Activated CD4-positive, alpha-beta memory T cell treated with anti-CD3 and anti-CD28 coated beads, Interleukin-2, amount 10 ng/mL, durations not matched to agents 7 days and 5 days (primary cell): ENCODE data around the gene LRRC9. TPM values are rescaled to one million over a fixed set of nuclear protein-coding genes. Genes with fewer than 3 reads are reported as not detected.
"Not testable (repeated sequence)": the region's sequence is repeated elsewhere in the genome, so short reads cannot be mapped to it uniquely, and the experiment has no call there.

ENCODE experiments used
- CTCF ChIA-PET: fragments of 350-600 bp; sonication (Branson Sonifier 250); formaldehyde crosslinking; loops from one replicate; lab custom pipeline; 2021; ENCODE audit warnings: antibody characterized with exemption, inconsistent platforms; lab: Charles Lee
- POLR2A ChIA-PET: fragments of 350-600 bp; sonication (Branson Sonifier 250); formaldehyde crosslinking; loops from one replicate; lab custom pipeline; 2021; ENCODE audit warnings: antibody characterized with exemption; lab: Charles Lee
- DNase-seq: peaks from one replicate; pipeline ENCODE4 v3.0.0-alpha.2; 2020
- H3K27ac Mint-ChIP-seq: one replicate; pipeline ENCODE4 v1.8.0; 2021; ENCODE audit warnings: mild to moderate bottlenecking, mixed read lengths
- H3K27me3 Mint-ChIP-seq: one replicate; pipeline ENCODE4 v1.8.0; 2021; ENCODE audit warnings: mixed read lengths
- H3K36me3 Mint-ChIP-seq: one replicate; pipeline ENCODE4 v1.8.0; 2021; ENCODE audit warnings: low read depth, mixed read lengths
- H3K4me1 Mint-ChIP-seq: one replicate; pipeline ENCODE4 v1.8.0; 2021; ENCODE audit warnings: mixed read lengths
- H3K4me3 Mint-ChIP-seq: one replicate; pipeline ENCODE4 v1.8.0; 2021; ENCODE audit warnings: mild to moderate bottlenecking, mixed read lengths
- H3K9me3 Mint-ChIP-seq: one replicate; pipeline ENCODE4 v1.8.0; 2021; ENCODE audit warnings: mixed read lengths
- total RNA-seq, 2 experiments: library from RNA; stranded (reverse); gene quantifications; one replicate each; pipeline ENCODE4 v1.2.3, GENCODE V29; 2021

Gene LRRC9
- total RNA-seq, 2 experiments from 2014 or later, result not detected

DNA sequence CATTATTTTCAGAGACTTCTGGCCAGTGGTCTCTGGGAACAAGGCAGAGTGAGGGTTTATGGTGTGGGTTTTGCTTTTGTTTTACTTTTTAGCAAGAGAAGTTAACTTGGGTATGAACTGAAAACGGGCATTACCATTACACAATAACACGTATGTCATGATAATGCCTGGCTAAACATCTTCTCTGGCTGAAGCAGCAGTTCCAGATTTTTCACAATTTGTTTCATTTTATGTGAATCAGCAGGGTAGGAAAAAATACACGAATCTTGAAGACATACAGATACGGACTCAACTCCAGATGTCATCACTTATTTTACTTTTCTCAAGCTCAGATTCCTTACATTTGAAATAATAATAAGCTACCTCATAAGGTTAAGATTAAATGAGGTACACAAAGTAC is 169.3 kb downstream of the LRRC9 start:
- POLR2A ChIA-PET, result interaction anchor here (1.0 to 7.2 kb wide), 3 partner anchors 10 to 159 kb away, joined by 3 to 62 read pairs (median 51); partner anchors contain the start of genes DHRS7 and PPM1A

DNA sequence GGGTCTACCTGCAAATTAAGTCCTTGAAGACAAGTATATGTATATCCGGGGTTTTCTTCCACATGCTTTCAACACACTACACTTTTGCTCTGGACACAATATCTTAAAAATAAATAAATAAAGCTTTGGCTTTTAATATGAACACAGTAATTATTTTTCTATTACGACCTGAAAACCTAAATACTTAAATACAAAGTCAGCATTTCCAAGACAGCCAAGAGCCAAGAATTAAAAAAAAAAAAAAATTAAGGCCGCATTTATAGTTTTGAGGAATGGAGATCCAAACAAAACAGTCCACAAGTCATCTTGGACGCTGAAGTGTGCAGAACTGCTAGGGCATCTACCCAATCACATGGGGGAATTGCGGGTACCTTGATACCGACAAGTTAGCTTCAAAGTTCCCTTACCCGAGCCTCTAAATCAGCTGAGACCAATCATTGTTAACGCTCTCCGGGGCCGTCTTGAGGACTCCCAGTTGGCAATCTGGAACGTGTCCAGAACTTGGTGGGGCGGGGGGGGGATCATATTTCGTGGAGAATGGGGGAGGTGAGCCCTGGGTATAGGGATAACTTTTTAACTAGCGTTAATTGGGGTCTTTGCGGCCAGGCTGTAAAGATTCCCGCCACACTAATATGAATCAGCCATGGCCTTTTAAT is 171.0 kb downstream of the LRRC9 start:
- Mint-ChIP-seq H3K9me3 (no peaks in the 10 kb centered on the region), H3K4me1 (peaks cover 41% of the 10 kb centered on the region), H3K27ac (peak overlapping the region; percentile 96), H3K36me3 (peaks cover 21% of the 10 kb centered on the region), H3K27me3 (no peaks in the 10 kb centered on the region), H3K4me3 (peak overlapping the region; percentile 94)
- ChIA-PET POLR2A (interaction anchor here (0.6 to 7.2 kb wide), 7 partner anchors 63 to 299 kb away, joined by 3 to 62 read pairs (median 9); partner anchors contain the start of genes DHRS7 and PPM1A), CTCF (interaction anchor here (0.6 to 1.8 kb wide), 5 partner anchors 26 to 157 kb away, joined by 3 to 4 read pairs (median 4); no protein-coding TSS in a partner anchor)
- no peak for DNase-seq

More for the DNA sequence above, 169.3 kb downstream of the LRRC9 start:
- no peak overlapping the region for H3K4me3 Mint-ChIP-seq
- no peak for DNase-seq
- H3K27ac Mint-ChIP-seq, result no peak overlapping the region
- H3K27me3 Mint-ChIP-seq, result peaks cover 4% of the 10 kb centered on the region
- no peaks in the 10 kb centered on the region for H3K9me3 Mint-ChIP-seq
- H3K4me1 Mint-ChIP-seq, result peaks cover 24% of the 10 kb centered on the region
- CTCF ChIA-PET, result interaction anchor here (0.8 to 1.4 kb wide), 2 partner anchors 76 to 125 kb away, joined by 4 read pairs; partner anchors contain the start of gene DHRS7
- peaks cover 18% of the 10 kb centered on the region for H3K36me3 Mint-ChIP-seq

DNA sequence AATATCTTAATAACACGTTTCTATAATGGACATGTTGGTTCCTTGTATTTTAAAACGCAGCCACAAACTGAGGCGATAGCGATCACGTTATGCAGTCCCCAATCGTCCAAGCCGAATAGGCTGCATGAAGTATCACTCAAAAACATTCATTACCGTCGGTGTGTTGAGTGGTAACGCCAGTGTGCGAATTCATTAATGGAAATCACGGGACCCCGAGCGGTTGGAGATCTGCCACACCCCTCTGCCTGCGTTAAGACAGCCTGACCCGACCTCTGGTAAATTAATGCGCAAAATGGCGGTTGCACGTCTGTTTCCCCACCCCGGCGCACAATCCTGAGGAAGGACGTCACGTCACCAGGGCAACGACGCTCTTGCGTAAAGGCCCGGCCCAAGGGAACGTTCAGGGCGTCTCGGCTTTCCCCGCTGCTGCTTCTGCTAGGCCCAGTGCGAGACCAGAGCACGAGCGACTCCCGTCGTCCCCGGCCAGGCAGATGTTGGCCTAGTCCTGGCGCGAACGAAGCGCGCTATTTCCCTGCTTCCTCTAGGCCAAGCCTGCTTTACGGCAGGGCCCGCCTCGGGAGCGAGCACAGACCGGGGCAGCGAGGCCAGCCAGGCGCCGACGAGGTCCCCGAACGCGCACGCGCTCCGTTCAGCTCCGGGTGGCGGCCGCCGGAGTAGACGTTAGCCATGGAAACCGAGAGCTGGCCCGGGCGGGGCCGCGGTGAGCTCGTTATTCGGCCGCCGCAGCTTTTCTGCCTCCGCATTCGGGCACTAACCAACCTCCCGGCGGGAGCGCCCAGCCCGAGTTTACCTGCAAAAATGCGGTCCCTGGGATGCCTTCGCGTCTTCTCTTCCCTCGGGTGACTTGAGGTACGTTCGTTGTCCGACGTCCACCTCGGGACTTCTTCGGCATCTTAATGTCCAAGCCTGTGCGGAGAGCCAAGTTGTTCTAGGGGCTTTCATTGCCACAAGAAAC is 171.9 kb downstream of the LRRC9 start, which contains the start of gene PCNX4:
Gene PCNX4 (plus strand): TSS at position 374 of the 976 bp plus-strand sequence. CDS start 15,716 bp downstream, outside the sequence.
- POLR2A ChIA-PET, result interaction anchor here (0.6 to 7.2 kb wide), 13 partner anchors 10 to 889 kb away, joined by 3 to 62 read pairs (median 5); partner anchors contain the start of genes DHRS7, PPM1A, SLC38A6 and TRMT5
- peaks cover 41% of the 10 kb centered on the region for H3K4me1 Mint-ChIP-seq
- peaks cover 21% of the 10 kb centered on the region for H3K36me3 Mint-ChIP-seq
- H3K9me3 Mint-ChIP-seq, result no peaks in the 10 kb centered on the region
- CTCF ChIA-PET, result interaction anchor here (1.0 to 2.0 kb wide), 6 partner anchors 60 to 157 kb away, joined by 3 to 7 read pairs (median 4); partner anchors contain the start of genes DHRS7 and PPM1A
- peak within 1 kb of the TSS; percentile 94 for H3K4me3 Mint-ChIP-seq
- no peaks in the 10 kb centered on the region for H3K27me3 Mint-ChIP-seq
- H3K27ac Mint-ChIP-seq, result peak within 1 kb of the TSS; percentile 96
- peak; percentile 95 for DNase-seq

DNA sequence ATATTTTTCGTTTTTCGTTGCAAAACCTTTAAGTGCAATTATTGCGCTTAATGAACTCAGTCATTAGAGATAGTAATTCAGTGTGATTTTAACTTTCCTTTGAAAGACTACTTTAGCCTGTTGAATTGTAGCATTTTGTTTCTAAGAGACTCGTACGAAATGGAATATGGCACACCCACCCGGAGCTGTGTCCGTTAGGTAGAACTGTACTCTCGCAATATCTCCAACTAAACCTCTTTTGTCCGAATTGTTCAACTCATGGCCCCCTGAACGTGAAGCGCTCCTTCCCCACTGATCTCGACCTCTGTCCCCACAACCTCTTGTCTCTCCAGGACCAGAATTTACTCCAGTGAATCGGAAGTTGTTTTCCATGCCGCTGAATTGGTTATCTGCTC is 172.6 kb downstream of the LRRC9 start:
- H3K9me3 Mint-ChIP-seq, result no peaks in the 10 kb centered on the region
- peak overlapping the region; percentile 96 for H3K27ac Mint-ChIP-seq
- peaks cover 41% of the 10 kb centered on the region for H3K4me1 Mint-ChIP-seq
- H3K36me3 Mint-ChIP-seq, result peaks cover 27% of the 10 kb centered on the region
- H3K4me3 Mint-ChIP-seq, result peak overlapping the region; percentile 94
- peak; percentile 27 for DNase-seq
- CTCF ChIA-PET, result interaction anchor here (1.0 to 2.0 kb wide), 5 partner anchors 59 to 157 kb away, joined by 3 to 7 read pairs (median 4); partner anchors contain the start of genes DHRS7 and PPM1A
- POLR2A ChIA-PET, result interaction anchor here (1.0 to 7.2 kb wide), 13 partner anchors 11 to 888 kb away, joined by 3 to 62 read pairs (median 5); partner anchors contain the start of genes DHRS7, PPM1A, SLC38A6 and TRMT5
- no peaks in the 10 kb centered on the region for H3K27me3 Mint-ChIP-seq

DNA sequence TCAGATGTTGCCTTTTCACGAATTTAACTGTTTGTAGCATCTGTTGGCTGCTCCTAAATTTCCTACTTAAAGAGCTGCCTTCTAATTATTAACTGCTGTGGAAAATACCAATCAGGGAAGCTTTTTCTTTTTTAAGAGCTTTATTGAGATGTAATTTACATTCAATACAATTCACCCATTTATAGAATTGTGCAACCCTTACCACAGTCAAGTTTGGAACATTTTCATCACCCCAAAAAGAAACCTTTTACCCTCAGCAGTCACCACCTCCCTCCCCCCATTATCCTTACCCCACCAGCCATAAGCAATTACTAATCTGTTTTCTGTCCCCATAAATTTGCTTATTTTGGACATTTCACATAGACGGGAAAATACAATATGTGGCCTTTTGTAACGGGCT is 173.1 kb downstream of the LRRC9 start:
- ChIA-PET CTCF (interaction anchor here (1.1 to 2.0 kb wide), 4 partner anchors 72 to 156 kb away, joined by 3 to 7 read pairs (median 4); partner anchors contain the start of genes DHRS7 and PPM1A), POLR2A (interaction anchor here (1.0 to 7.2 kb wide), 8 partner anchors 12 to 155 kb away, joined by 3 to 62 read pairs (median 8); partner anchors contain the start of genes DHRS7 and PPM1A)
- H3K27ac Mint-ChIP-seq, result peak overlapping the region; percentile 96
- H3K36me3 Mint-ChIP-seq, result peaks cover 32% of the 10 kb centered on the region
- H3K4me3 Mint-ChIP-seq, result peak overlapping the region; percentile 94
- no peak for DNase-seq
- H3K27me3 Mint-ChIP-seq, result no peaks in the 10 kb centered on the region
- peaks cover 41% of the 10 kb centered on the region for H3K4me1 Mint-ChIP-seq
- H3K9me3 Mint-ChIP-seq, result no peaks in the 10 kb centered on the region

DNA sequence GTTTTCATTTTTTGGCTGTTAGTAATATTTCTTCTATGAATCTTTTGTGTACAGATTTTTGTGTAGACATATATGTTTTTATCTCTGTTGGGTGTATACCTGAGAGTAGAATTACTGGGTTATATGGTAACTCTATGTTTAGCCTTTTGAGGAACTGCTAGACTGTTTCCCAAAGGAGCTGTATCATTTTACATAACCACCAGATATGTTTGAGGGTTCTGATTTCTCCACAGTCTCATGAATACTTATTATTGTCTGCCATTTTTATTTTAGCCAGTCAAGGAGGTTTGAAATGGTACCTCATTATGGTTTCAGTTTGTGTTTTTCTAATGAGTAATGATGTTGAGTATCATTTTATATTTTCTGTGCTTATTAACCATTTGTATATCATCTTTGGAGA is 173.7 kb downstream of the LRRC9 start:
- H3K27me3 Mint-ChIP-seq, result no peaks in the 10 kb centered on the region
- H3K27ac Mint-ChIP-seq, result peak overlapping the region; percentile 96
- H3K4me3 Mint-ChIP-seq, result peak overlapping the region; percentile 94
- H3K4me1 Mint-ChIP-seq, result peaks cover 41% of the 10 kb centered on the region
- no peaks in the 10 kb centered on the region for H3K9me3 Mint-ChIP-seq
- no peak for DNase-seq
- ChIA-PET CTCF (interaction anchor here (1.0 to 2.0 kb wide), 2 partner anchors 72 to 129 kb away, joined by 3 to 7 read pairs; partner anchors contain the start of gene DHRS7), POLR2A (interaction anchor here (1.1 to 7.2 kb wide), 4 partner anchors 58 to 155 kb away, joined by 4 to 62 read pairs (median 29); partner anchors contain the start of genes DHRS7 and PPM1A)
- peaks cover 36% of the 10 kb centered on the region for H3K36me3 Mint-ChIP-seq

DNA sequence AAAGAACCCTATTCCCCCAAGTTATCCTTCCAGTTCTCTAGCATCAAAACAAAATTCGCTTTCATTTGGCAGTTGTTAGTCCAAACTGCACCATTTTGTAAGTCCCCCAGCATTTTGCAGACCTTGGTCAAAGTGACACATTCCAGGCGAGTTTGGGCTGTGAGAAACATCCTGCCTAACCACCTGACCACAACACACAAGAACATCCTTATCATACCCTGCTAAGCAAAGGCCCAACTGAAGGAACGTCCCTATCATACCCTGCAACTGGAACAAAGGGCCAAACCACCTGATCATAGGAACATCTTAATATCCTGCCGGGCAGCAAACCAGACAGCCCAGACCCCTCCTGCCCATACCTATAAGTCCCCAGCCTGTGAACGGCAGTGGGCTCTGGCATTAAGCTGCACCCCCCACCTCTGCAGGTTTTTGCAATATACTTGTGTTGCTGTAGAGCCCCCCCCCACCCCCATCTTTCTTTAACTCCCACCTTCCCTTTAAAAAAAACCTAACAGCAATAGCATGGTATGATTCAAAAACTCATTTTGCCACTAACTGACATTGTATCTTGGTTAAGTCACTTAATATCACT is 174.5 kb downstream of the LRRC9 start:
- H3K27ac Mint-ChIP-seq, result peak overlapping the region; percentile 96
- CTCF ChIA-PET, result interaction anchor here (1.0 kb wide), 1 partner anchor 130 kb away, joined by 3 read pairs; no protein-coding TSS in a partner anchor
- no peaks in the 10 kb centered on the region for H3K27me3 Mint-ChIP-seq
- H3K36me3 Mint-ChIP-seq, result peaks cover 36% of the 10 kb centered on the region
- DNase-seq, result peak; percentile 52
- H3K9me3 Mint-ChIP-seq, result no peaks in the 10 kb centered on the region
- POLR2A ChIA-PET, result interaction anchor here (1.9 to 7.2 kb wide), 2 partner anchors 70 to 154 kb away, joined by 9 to 62 read pairs; partner anchors contain the start of genes DHRS7 and PPM1A
- H3K4me3 Mint-ChIP-seq, result peak overlapping the region; percentile 94
- peaks cover 39% of the 10 kb centered on the region for H3K4me1 Mint-ChIP-seq

DNA sequence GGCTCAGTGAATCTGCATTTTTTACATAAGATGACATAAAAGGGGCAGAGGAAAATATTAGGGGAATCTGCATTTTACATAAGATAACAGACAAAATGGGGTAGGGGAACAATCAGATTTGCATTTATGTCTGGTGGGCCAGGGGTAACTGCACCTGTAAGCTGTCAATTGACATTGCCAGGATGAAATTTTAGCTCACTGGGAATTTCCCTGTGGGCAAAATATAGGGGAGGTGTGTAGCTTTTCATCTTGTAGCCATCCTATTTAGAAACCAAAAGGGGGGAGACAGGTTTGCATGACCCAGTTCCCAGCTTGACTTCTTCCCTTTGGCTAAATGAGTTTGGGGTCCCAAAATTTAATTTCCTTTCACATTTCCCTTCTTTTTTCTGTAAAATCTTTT is 175.3 kb downstream of the LRRC9 start:
- DNase-seq, result no peak
- Mint-ChIP-seq H3K27me3 (no peaks in the 10 kb centered on the region), H3K9me3 (no peaks in the 10 kb centered on the region), H3K4me3 (no peak overlapping the region), H3K36me3 (peaks cover 40% of the 10 kb centered on the region), H3K4me1 (peaks cover 39% of the 10 kb centered on the region), H3K27ac (no peak overlapping the region)
- ChIA-PET POLR2A (interaction anchor here (1.2 to 1.9 kb wide), 3 partner anchors 31 to 153 kb away, joined by 3 to 9 read pairs (median 3); partner anchors contain the start of genes DHRS7 and PPM1A), CTCF (no interaction called here)

DNA sequence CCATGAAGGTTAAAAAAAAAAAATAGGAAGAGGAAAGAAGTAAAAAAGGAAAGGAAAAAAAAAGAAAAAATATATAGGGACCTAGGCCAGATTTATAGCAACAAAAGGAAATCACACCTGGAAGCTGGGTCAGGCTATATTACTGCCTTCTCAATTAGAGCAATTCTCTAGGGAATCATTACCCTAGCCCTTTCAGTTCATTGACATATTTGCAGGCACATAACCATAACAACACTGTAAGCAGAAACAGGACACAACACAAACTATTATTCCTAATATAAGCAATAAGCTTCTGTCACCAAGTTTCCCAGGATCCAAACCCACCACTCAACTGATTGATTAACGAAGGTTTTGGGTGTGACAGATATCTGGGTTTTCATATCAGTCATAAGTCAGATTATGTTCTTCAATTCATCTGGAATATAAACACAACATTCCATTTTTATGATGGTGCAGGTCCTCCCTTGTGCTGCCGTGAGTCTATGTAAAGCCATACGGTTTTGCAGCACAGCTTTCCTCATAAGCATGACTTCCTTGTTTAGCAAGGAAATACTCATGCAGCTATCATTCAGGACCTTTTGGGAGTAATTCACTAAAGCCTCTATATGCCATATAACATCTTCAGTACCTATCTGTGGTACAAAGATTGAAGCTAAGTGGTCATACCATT is 176.0 kb downstream of the LRRC9 start:
- no peaks in the 10 kb centered on the region for H3K27me3 Mint-ChIP-seq
- peaks cover 39% of the 10 kb centered on the region for H3K4me1 Mint-ChIP-seq
- H3K27ac Mint-ChIP-seq, result no peak overlapping the region
- ChIA-PET POLR2A (interaction anchor here (1.2 to 1.9 kb wide), 3 partner anchors 31 to 153 kb away, joined by 3 to 9 read pairs (median 3); partner anchors contain the start of genes DHRS7 and PPM1A), CTCF (no interaction called here)
- DNase-seq, result no peak
- no peak overlapping the region for H3K4me3 Mint-ChIP-seq
- peaks cover 39% of the 10 kb centered on the region for H3K36me3 Mint-ChIP-seq
- H3K9me3 Mint-ChIP-seq, result no peaks in the 10 kb centered on the region

DNA sequence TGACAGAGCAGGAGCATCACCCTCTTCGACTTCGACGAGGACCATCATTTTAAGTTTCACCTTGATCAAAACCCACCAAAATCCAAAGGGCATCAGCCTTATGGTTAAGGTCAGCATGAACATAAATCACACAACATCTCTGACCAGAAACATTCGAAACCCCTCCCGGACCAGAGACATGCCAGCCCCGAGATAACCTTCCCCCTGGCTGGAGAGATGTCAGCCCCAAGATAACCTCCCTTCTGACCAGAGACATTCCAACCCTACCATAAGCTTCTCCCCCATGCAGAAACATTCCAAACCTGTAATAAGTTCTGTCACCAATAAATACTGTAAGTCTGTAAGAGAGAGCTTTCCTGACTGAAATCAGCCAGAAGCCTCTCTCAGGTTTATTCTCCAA is 178.0 kb downstream of the LRRC9 start:
- ChIA-PET POLR2A (no interaction called here), CTCF (no interaction called here)
- Mint-ChIP-seq H3K27ac (no peak overlapping the region), H3K9me3 (no peaks in the 10 kb centered on the region), H3K4me1 (peaks cover 35% of the 10 kb centered on the region), H3K36me3 (peaks cover 36% of the 10 kb centered on the region), H3K4me3 (no peak overlapping the region), H3K27me3 (no peaks in the 10 kb centered on the region)
- no peak for DNase-seq

DNA sequence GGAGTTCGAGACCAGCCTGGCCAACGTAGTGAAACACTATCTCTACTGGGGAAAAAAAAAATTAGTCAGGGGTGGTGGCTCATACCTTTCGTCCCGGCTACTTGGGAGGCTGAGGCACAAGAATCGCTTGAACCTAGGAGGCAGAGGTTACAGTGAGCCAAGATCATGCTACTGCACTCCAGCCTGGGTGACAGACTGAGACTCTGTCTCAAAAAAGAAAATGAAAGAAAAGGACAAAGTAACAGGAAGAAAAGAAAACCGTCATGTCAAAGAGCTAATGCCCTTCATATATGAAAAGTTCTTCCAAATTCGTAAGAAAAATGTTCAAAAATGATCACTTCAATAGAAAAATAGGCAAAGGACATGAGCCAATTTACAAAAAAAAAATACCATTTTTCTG is 179.9 kb downstream of the LRRC9 start:
- H3K27ac Mint-ChIP-seq, H3K4me3 Mint-ChIP-seq, CTCF ChIA-PET, H3K27me3 Mint-ChIP-seq, DNase-seq, H3K9me3 Mint-ChIP-seq: not testable (repeated sequence)
- POLR2A ChIA-PET, result interaction anchor here (0.6 to 1.5 kb wide), 2 partner anchors 11 to 52 kb away, joined by 3 read pairs; no protein-coding TSS in a partner anchor
- Mint-ChIP-seq H3K4me1 (peaks cover 17% of the 10 kb centered on the region), H3K36me3 (peaks cover 37% of the 10 kb centered on the region)
